HepG2 (cell line): ENCODE results near the gene CES2.

Experiments
- CHD2 ChIP-seq: IDR thresholded peaks from 2 replicates; pipeline ENCODE4 v1.6.1; 2011; ENCODE audit warnings: low read depth, low read length, improper control_type of control experiment
- FOSL1 ChIP-seq: sonication (generic); formaldehyde crosslinking; IDR thresholded peaks from 2 replicates; pipeline ENCODE4 v1.9.0; 2021; ENCODE audit warnings: missing genetic modification reagents, borderline replicate concordance

DNA sequence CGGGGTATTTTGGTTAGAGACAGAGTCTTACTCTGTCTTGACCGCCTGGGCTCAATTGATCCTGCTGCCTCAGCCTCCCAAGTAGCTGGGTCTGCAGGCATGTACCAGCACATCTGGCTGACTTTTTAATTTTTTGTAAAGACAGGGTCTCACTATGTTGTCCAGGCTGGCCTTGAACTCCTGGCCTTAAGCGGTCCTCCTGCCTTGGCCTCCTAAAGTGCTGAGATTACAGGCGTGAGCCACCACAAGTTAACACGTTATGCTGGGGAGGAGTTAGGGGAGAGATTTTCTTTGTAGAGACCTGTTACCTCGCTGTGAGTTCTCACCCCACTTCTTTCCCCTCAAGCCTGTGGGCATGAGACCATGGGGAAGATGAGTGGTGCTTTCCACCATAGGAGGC lies 51.2 kb downstream of the CES2 start:
- no peak for TF ChIP-seq CHD2
- no peak for TF ChIP-seq FOSL1
